ENCODE measurements around the gene SPC24.
A peak's percentile ranks its signal among the peaks of the same experiment; 100 is the strongest.

SPC24 gene

DNA sequence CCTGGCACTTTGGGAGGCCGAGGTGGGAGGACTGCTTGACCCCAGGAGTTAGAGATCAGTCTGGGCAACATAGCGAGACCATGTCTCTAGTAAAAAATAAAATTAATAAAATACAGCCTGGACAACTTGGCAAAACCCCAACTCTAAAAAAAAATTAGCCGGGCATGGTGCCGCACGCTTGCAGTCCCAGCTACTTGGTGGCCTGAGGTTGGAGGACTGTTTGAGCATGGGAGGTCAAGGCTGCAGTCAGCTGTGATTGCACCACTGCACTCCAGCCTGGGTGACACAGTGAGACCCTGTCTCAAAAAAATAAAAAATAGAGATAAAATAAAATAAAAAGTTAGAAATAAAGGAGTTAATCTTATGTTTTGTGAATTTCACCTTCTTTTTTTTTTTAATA lies 15.6 kb upstream of the SPC24 start:
- peaks cover 71% of the 10 kb centered on the region for H3K36me3 ChIP-seq (ENCODE audit: low read depth)
- ATAC-seq (ENCODE audit: low read depth) = no peak
- no peak overlapping the region for H3K4me3 ChIP-seq (ENCODE audit: severe bottlenecking)

DNA sequence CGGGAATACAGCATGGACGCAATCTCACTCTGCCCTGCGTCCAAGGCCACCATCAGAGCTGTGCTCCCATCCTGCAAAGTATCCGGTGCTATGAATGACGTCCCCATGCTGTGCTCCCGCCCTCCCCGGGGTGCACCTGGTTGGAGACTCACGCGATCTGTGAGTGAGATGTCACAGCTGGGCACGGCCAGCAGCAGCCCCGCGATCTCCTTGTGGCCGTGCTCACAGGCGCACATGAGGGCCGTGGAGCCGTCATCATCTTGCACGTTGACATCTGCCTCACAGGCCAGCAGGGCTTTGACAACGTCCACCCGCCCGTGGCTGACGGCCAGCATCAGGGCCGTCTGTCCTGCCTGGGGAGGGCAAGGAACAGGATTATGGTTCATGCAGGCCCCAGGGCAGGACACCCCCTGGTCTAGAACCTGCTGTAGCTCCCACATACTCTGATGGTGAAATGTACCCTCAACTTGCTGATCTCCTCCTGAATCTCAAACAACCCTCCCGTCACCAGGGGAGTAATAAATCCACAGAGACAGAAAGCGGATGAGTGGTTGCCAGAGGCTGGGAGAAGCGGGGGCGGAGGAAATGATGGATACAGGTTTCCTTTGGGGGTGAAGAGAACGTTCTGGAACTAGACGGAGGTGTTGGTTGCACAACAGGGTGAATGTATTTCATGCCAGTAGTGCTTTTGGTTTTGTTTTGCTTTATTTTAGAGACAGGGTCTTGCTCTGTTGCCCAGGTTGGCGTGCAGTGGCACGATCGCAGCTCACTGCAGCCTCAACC lies 14.5 kb upstream of the SPC24 start:
- Histone ChIP-seq H3K4me3 (ENCODE audit: severe bottlenecking) (no peak overlapping the region), H3K9me3 (ENCODE audit: severe bottlenecking) (no peaks in the 10 kb centered on the region), H3K27me3 (ENCODE audit: insufficient read depth, poor library complexity, severe bottlenecking) (no peaks in the 10 kb centered on the region), H3K36me3 (ENCODE audit: low read depth) (peaks cover 75% of the 10 kb centered on the region), H3K4me1 (ENCODE audit: insufficient read depth, poor library complexity, severe bottlenecking) (peaks cover 11% of the 10 kb centered on the region), H3K27ac (ENCODE audit: poor library complexity, severe bottlenecking) (peak overlapping the region; percentile 90)
- TF ChIP-seq, protein P1, sequence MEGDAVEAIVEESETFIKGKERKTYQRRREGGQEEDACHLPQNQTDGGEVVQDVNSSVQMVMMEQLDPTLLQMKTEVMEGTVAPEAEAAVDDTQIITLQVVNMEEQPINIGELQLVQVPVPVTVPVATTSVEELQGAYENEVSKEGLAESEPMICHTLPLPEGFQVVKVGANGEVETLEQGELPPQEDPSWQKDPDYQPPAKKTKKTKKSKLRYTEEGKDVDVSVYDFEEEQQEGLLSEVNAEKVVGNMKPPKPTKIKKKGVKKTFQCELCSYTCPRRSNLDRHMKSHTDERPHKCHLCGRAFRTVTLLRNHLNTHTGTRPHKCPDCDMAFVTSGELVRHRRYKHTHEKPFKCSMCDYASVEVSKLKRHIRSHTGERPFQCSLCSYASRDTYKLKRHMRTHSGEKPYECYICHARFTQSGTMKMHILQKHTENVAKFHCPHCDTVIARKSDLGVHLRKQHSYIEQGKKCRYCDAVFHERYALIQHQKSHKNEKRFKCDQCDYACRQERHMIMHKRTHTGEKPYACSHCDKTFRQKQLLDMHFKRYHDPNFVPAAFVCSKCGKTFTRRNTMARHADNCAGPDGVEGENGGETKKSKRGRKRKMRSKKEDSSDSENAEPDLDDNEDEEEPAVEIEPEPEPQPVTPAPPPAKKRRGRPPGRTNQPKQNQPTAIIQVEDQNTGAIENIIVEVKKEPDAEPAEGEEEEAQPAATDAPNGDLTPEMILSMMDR (IDR thresholded peaks at IDR 0.05; ENCODE audit: poor library complexity, severe bottlenecking) = no peak
- DNase-seq (ENCODE audit: low spot score) (no peak), ATAC-seq (ENCODE audit: low read depth) (no peak)

More for the DNA sequence above, 15.6 kb upstream of the SPC24 start:
- no peak for DNase-seq (ENCODE audit: low spot score)
- Histone ChIP-seq H3K4me1 (ENCODE audit: insufficient read depth, poor library complexity, severe bottlenecking) (peaks cover 11% of the 10 kb centered on the region), H3K27me3 (ENCODE audit: insufficient read depth, poor library complexity, severe bottlenecking) (no peaks in the 10 kb centered on the region), H3K9me3 (ENCODE audit: severe bottlenecking) (no peaks in the 10 kb centered on the region), H3K27ac (ENCODE audit: poor library complexity, severe bottlenecking) (no peak overlapping the region)
- TF ChIP-seq, protein P1 (IDR thresholded peaks at IDR 0.05; ENCODE audit: poor library complexity, severe bottlenecking) = no peak

DNA sequence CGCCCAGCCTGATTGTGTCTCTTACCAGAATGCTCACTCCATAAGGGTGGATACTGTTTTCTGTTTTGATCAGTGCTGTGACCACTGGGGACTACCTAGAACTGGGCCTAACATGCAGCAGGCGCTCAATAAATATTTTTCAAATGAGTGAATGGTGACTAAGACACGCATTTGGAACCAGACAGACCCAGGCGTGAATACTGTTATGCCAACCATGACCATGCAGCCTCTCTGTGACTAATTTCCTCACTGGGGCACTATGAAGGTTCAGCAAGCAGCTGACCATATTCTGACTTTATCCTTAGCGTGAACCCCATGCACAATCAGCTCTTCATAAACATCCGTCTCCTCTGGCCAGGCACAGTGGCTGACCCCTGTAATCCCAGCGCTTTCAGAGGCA lies 13.0 kb upstream of the SPC24 start:
- H3K9me3 ChIP-seq (ENCODE audit: severe bottlenecking) = no peaks in the 10 kb centered on the region
- no peaks in the 10 kb centered on the region for H3K27me3 ChIP-seq (ENCODE audit: insufficient read depth, poor library complexity, severe bottlenecking)
- H3K36me3 ChIP-seq (ENCODE audit: low read depth) = peaks cover 67% of the 10 kb centered on the region
- peak overlapping the region; percentile 90 for H3K27ac ChIP-seq (ENCODE audit: poor library complexity, severe bottlenecking)
- ATAC-seq (ENCODE audit: low read depth) (peak; percentile 97), DNase-seq (ENCODE audit: low spot score) (no peak)
- H3K4me1 ChIP-seq (ENCODE audit: insufficient read depth, poor library complexity, severe bottlenecking) = peaks cover 11% of the 10 kb centered on the region
- H3K4me3 ChIP-seq (ENCODE audit: severe bottlenecking) = no peak overlapping the region
- TF ChIP-seq, protein P1 (IDR thresholded peaks at IDR 0.05; ENCODE audit: poor library complexity, severe bottlenecking) = no peak

DNA sequence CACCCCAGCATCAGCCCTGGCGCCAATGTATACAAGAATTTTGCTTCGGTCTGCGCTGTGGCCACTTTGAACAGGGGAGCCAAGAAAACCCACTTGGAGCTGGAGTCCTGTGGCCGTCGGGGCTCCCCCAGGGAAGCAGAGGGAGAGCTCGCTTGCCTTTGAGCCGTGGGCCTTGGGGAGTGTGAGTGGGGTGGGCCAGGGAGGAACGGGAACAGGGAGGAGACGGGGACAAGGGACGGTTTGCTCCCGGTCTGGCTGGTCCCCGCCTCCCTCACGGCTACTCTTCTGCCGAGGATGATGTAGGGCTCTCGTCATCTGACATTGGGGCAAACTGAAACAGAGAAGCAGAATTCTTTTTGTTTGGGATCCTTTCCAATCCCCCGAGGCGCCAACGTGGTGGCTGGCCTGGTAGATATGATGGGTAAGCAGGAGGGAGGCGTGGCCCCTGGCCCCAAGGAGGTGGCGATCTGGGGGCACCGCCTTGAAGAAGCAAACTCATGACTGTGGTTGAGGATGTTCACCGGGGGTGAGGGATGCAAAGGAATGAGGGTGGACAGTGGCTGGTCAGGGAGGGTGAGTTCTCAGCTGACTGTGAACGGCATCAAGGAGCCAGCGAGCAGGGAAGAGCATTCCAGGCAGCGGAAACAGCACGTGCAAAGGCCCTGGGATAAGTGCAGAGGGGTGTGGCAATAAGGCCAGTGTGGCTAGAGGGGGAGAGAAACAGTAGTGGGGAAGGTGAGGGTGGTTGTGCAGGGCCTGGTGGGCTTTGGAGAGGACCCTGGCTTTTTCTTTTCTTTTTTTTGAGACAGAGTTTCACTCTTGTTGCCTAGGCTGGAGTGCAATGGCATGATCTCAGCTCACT lies 10.9 kb upstream of the SPC24 start:
- Histone ChIP-seq H3K36me3 (ENCODE audit: low read depth) (peaks cover 53% of the 10 kb centered on the region), H3K9me3 (ENCODE audit: severe bottlenecking) (no peaks in the 10 kb centered on the region), H3K4me1 (ENCODE audit: insufficient read depth, poor library complexity, severe bottlenecking) (peaks cover 11% of the 10 kb centered on the region), H3K27me3 (ENCODE audit: insufficient read depth, poor library complexity, severe bottlenecking) (no peaks in the 10 kb centered on the region), H3K27ac (ENCODE audit: poor library complexity, severe bottlenecking) (no peak overlapping the region), H3K4me3 (ENCODE audit: severe bottlenecking) (no peak overlapping the region)
- DNase-seq (ENCODE audit: low spot score) (no peak), ATAC-seq (ENCODE audit: low read depth) (no peak)
- TF ChIP-seq, protein P1 (IDR thresholded peaks at IDR 0.05; ENCODE audit: poor library complexity, severe bottlenecking) = no peak

Data from RWPE2 (cell line).